Esophagus squamous epithelium (tissue), 4 donors: ENCODE measurements around the gene ELAVL2.

ENCODE experiments used
- CTCF ChIP-seq, 6 experiments: fragments of 450-650 bp in 4 of 6; fragments of 200-600 bp in 2 of 6; sonication (generic) in 2 of 6; IDR thresholded peaks; one replicate each; pipeline ENCODE4 v1.5.1; 2016 to 2019; ENCODE audit warnings: antibody characterized with exemption in 6 of 6, mild to moderate bottlenecking in 4 of 6, moderate library complexity in 4 of 6
- POLR2A ChIP-seq, 4 donors: fragments of 450-650 bp; IDR thresholded peaks; one replicate each; pipeline ENCODE4 v1.6.1; 2017; ENCODE audit warnings: antibody characterized with exemption in 4 of 4, mild to moderate bottlenecking in 4 of 4, moderate library complexity in 3 of 4

GRCh38 chr9:23819403-23819802 lies 6.6 kb downstream of the ELAVL2 start:
- no peak for TF ChIP-seq CTCF (IDR thresholded peaks at IDR 0.05)
- no peak for TF ChIP-seq POLR2A (IDR thresholded peaks at IDR 0.05)
